SK-N-MC (cell line): ENCODE results near the gene CDH11.

Experiments used
- EZH2 ChIP-seq: fragments of 200-600 bp; sonication (generic); IDR thresholded peaks from one replicate; pipeline ENCODE4 v1.6.1; 2017; ENCODE audit warnings: antibody characterized with exemption
- FOXP2 ChIP-seq: optimal IDR thresholded peaks from 2 replicates; pipeline ENCODE3; 2011; ENCODE audit warnings: mild to moderate bottlenecking, moderate library complexity; ENCODE audit not compliant: insufficient read depth; ENCODE audit errors: extremely low read length, control extremely low read depth
- POLR2AphosphoS5 ChIP-seq: IDR thresholded peaks from 2 replicates; pipeline ENCODE4 v1.6.1; 2012; ENCODE audit warnings: mild to moderate bottlenecking, low read depth, low read length, borderline replicate concordance

- TF ChIP-seq EZH2, result no peak
- no peak for TF ChIP-seq POLR2AphosphoS5
- TF ChIP-seq FOXP2, result no peak
These were observed 56.8 kb downstream of the CDH11 start for GRCh38 chr16:65065031-65065430.
